ENCODE measurements around the gene LIN54. TPM values are rescaled to one million over a fixed set of nuclear protein-coding genes. Genes with fewer than 3 reads are reported as not detected.
"Not testable (repeated sequence)": the region's sequence is repeated elsewhere in the genome, so short reads cannot be mapped to it uniquely, and the experiment has no call there.

The LIN54 gene
- total RNA-seq (1 to 10 TPM; 2.6 to 5.7 (median 3.7) TPM), polyA plus RNA-seq (1 to 10 TPM; 1.1 to 2.1 TPM)

DNA sequence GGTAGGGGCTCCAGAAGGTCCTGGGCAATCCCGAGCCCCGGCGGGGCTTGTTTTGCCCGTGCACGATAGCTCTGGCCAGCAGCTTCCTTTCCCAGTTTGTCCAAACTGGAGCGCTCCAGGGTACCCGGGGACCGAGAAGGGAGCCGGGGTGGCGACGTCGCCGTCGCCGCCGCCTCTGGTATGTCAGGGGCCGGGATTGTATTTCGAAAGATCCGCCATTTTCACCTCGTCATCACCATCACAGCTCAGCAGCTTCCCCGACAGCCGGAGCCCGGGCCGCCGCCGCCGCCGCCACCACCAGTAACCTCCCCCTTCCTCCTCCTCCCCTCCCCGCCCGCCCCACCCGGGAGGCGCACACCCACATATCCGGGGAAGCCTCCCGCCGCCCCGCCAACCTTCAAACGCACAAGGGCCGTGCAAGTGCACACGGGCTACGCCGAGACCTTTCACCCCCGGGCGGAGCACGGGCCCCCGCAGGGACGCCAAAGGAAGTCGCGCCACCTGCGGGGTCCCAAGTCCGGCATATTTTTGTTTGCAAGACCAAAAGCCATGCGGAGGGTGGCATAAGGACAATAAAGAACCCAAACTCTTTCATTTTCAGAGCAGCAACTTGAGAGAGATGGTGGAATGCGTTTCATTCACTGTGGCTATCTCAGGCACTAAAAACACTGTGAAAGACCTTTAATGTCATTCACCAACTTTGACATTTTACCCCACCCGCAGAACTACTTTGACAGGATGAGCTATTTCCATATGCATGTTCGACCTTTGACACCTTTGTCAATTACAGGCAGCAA is at the start of gene LIN54:
LIN54 (minus strand) TSS at position 302 of the 797 bp plus-strand sequence. CDS start 25,979 bp downstream, outside the sequence.
- 1% methylated on average over 34 to 54 of the region's 54 CpGs for WGBS, 2 donors
- H3K4me1 ChIP-seq, result peaks cover 4 to 23% (median 9%) of the 10 kb centered on the region in 3 donors
- peak within 1 kb of the TSS; percentile 72 to 89 (median 77) for H3K27ac ChIP-seq
- ATAC-seq (peak; percentile 52 to 67 (median 62)), FAIRE-seq (no peak), DNase-seq (peak; percentile 75 to 86 (median 80))
- no peak for TF ChIP-seq CTCF (IDR thresholded peaks at IDR 0.05)
- H3K4me3 ChIP-seq, result peak within 1 kb of the TSS; percentile 47 to 85 (median 61)
- no peaks in the 10 kb centered on the region for H3K36me3 ChIP-seq
- intact Hi-C loops (cut with DNase I), result no loop called here
- no peaks in the 10 kb centered on the region for H3K27me3 ChIP-seq
- H3K9me3 ChIP-seq, result no peaks in the 10 kb centered on the region

- Histone ChIP-seq H3K4me1 (no peaks in the 10 kb centered on the region), H3K36me3 (peaks cover 0 to 9% (median 0%) of the 10 kb centered on the region in 3 donors), H3K9me3 (no peaks in the 10 kb centered on the region), H3K27ac (no peak overlapping the region), H3K4me3 (no peak overlapping the region), H3K27me3 (no peaks in the 10 kb centered on the region)
- FAIRE-seq (no peak), ATAC-seq (no peak), DNase-seq (no peak)
- intact Hi-C loops (cut with DNase I), result no loop called here
- no peak for TF ChIP-seq CTCF (IDR thresholded peaks at IDR 0.05)
Observed at GRCh38 chr4:83054928-83055327, 44.3 kb upstream of the LIN54 start.

DNA sequence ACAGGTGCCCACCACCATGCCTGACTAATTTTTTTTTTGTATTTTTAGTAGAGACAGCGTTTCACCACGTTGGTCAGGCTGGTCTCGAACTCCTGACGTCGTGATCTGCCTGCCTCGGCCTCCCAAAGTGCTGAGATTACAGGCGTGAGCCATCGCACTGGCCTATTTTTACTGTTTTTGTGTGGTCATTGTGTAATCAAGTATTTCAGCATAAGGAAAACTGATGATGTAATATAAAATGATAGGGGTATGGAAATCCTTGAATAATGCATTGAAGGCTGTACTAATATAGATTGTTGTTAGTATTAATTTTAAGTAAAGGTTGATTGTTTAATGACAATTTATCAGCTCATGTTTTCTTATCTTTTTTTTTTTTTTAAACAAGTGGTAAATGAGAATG is 38.2 kb upstream of the LIN54 start:
- DNase-seq; FAIRE-seq; intact Hi-C loops (cut with DNase I); ATAC-seq; H3K27ac ChIP-seq; H3K9me3 ChIP-seq; H3K27me3 ChIP-seq; H3K36me3 ChIP-seq; H3K4me1 ChIP-seq; H3K4me3 ChIP-seq: not testable (repeated sequence)
- 92 to 97% methylated on average over 8 of the region's 8 CpGs for WGBS, 2 donors

GRCh38 chr4:83046693-83047473 is 36.3 kb upstream of the LIN54 start:
- no peak for TF ChIP-seq CTCF (IDR thresholded peaks at IDR 0.05)
- ATAC-seq (peak in 2 of 4 donors; percentile 52 to 53), FAIRE-seq (no peak), DNase-seq (no peak)
- Histone ChIP-seq H3K27ac (no peak overlapping the region), H3K4me3 (no peak overlapping the region), H3K4me1 (peaks cover 0 to 4% (median 4%) of the 10 kb centered on the region in 3 donors), H3K9me3 (no peaks in the 10 kb centered on the region), H3K36me3 (peaks cover 0 to 4% (median 0%) of the 10 kb centered on the region in 3 donors), H3K27me3 (no peaks in the 10 kb centered on the region)
- intact Hi-C loops (cut with DNase I), result no loop called here
- 50 to 51% methylated on average over 8 of the region's 8 CpGs for WGBS, 2 donors

- no peaks in the 10 kb centered on the region for H3K36me3 ChIP-seq
- peaks cover 0 to 4% (median 4%) of the 10 kb centered on the region in 3 donors for H3K4me1 ChIP-seq
- TF ChIP-seq CTCF (IDR thresholded peaks at IDR 0.05), result no peak
- no peak for FAIRE-seq
- no peak for DNase-seq
- H3K27ac ChIP-seq, result no peak overlapping the region
- no peaks in the 10 kb centered on the region for H3K9me3 ChIP-seq
- no peaks in the 10 kb centered on the region for H3K27me3 ChIP-seq
- intact Hi-C loops (cut with DNase I), result no loop called here
- WGBS, 2 donors, result 96 to 97% methylated on average over 14 of the region's 14 CpGs
- ATAC-seq, result no peak
- H3K4me3 ChIP-seq, result no peak overlapping the region
Observed at GRCh38 chr4:83043801-83044407, 33.3 kb upstream of the LIN54 start.

DNA sequence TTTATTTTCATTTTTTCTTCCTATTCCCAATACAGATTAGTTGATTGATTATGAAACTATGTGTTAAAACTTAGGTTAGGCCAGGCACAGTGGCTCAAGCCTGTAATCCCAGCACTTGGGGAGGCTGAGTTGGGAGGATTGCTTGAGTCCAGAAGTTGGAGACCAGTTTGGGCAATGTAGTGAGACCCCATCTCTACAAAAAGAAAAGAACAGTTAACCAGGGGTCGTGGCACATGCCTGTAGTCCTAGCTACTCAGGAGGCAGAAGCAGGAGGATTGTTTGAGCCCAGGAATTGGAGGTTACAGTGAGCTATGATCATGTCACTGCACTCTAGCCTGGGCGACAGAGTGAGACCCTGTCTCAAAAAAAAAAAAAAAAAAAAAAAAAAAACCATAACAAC is 32.5 kb upstream of the LIN54 start:
- H3K9me3 ChIP-seq; ATAC-seq; DNase-seq; H3K27me3 ChIP-seq; H3K27ac ChIP-seq; H3K36me3 ChIP-seq; FAIRE-seq; intact Hi-C loops (cut with DNase I); H3K4me1 ChIP-seq; H3K4me3 ChIP-seq: not testable (repeated sequence)
- WGBS, 2 donors, result 95 to 98% methylated on average over 2 of the region's 2 CpGs

Data from pancreas (tissue), 10 donors.